ENCODE measurements around the gene KANK4.

Gene KANK4

DNA sequence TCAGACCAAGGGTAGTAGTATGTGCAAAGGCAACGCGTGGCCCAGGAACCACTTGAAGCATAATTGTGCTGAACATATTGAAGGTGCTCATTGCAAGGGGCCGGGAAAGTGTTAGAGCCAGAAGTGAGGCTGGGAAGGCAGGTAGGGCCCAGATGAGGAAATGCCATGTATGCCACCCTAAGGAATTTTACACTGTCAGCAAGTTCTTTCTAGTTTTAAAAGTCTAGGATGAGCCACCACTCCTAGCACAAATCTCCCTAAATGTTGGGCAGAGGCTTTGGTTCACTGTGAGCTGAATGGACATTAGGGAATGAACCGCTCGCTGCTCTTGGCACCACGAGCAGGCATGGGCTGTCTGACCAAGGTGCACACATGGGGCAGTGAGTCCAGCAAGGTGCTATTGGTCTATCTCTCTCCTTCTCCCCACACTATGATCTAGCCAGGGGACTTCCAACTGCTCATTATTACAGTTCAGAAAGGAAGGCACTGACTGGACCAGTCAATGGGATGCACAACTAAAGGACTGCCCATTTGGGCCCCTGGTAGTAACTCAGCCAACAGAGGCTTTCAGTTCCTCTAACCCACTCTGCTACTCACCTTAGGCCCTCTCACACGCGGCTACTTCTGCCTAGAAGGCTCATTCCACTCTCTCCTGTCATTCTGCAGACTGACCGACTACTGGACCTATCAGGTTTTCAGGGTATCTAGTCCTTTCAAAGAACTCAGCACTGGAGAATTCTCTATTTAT lies 2.0 kb downstream of the KANK4 start:
- DNase-seq (ENCODE audit: low read depth, low spot score): no peak
- in situ Hi-C loops (cut with HindIII; ENCODE audit: low sequenced_read_pairs): no loop called here
- no peak overlapping the region for H3K4me3 ChIP-seq (ENCODE audit: low read depth, low read length)
- no peak for TF ChIP-seq CTCF (IDR thresholded peaks at IDR 0.05; ENCODE audit: low read depth, low read length)

- no peak for DNase-seq (ENCODE audit: low read depth, low spot score)
Measured at GRCh38 chr1:62316135-62316534, 3.1 kb downstream of the KANK4 start.

DNA sequence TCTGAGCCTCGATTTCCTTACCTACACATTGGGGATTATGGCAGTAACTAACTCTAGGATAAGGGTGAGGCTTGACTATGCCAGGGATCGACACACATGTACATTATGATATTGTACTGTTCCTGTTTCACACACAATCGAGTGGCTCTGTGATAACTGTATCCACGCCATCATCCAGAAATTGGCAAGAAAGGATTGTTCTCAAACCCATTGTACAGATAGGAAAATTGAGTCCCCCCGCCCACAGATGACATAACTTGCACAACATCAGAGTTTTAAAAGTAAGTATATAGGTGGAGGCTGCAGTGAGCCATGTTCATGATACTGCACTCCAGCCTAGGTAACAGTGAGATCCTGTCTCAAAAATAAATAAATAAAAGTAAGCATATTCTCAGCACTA lies 3.8 kb downstream of the KANK4 start:
- DNase-seq (ENCODE audit: low read depth, low spot score): no peak
- no peak overlapping the region for H3K4me3 ChIP-seq (ENCODE audit: low read depth, low read length)
- no peak for TF ChIP-seq CTCF (IDR thresholded peaks at IDR 0.05; ENCODE audit: low read depth, low read length)
- in situ Hi-C loops (cut with HindIII; ENCODE audit: low sequenced_read_pairs): no loop called here

More at GRCh38 chr1:62316135-62316534, 3.1 kb downstream of the KANK4 start:
- in situ Hi-C loops (cut with HindIII; ENCODE audit: low sequenced_read_pairs): no loop called here
- H3K4me3 ChIP-seq (ENCODE audit: low read depth, low read length): no peak overlapping the region
- no peak for TF ChIP-seq CTCF (IDR thresholded peaks at IDR 0.05; ENCODE audit: low read depth, low read length)

DNA sequence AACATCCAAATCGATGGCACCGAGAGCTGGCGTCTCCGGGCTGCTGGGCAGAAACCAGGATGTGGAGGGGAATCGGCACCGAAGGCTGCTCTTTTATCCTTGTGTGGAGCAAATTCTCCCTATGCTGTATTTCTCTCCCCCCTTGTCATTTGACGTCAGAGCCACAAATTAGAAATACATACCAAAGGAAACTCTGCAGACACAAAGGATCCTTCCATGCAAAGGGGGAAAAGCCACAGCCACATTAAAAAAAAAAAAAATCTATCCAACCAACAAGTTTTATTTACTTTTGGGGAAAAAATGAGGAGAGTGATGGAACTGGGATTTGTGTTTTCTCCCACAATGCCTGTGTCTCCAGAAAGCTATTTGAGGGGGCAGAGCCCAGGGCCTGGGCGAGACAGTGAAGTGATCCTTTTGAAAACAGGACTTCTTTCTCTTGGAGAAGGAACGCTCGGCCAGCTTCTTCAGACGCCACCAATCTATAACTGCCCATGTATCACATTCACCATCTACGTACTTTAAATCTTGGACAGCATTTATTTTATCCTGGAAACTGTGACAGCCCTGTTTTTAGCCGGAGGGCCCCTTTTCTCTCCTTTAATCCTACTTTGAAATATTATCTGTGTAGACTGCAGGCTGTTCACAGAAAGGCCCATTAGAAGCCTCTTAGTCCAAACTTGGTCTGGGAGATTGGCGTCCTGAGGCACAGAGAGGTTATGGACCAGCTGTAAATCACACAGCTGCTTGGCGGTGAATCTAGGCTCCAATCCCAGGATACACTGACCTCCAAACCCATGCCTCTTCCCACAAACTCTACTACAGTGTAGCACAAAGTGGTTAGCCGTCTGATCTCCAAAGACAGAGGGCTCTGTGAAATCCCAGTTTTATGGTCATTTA lies 4.5 kb downstream of the KANK4 start:
- no peak for DNase-seq (ENCODE audit: low read depth, low spot score)
- no peak for TF ChIP-seq CTCF (IDR thresholded peaks at IDR 0.05; ENCODE audit: low read depth, low read length)
- in situ Hi-C loops (cut with HindIII; ENCODE audit: low sequenced_read_pairs): no loop called here
- no peak overlapping the region for H3K4me3 ChIP-seq (ENCODE audit: low read depth, low read length)

DNA sequence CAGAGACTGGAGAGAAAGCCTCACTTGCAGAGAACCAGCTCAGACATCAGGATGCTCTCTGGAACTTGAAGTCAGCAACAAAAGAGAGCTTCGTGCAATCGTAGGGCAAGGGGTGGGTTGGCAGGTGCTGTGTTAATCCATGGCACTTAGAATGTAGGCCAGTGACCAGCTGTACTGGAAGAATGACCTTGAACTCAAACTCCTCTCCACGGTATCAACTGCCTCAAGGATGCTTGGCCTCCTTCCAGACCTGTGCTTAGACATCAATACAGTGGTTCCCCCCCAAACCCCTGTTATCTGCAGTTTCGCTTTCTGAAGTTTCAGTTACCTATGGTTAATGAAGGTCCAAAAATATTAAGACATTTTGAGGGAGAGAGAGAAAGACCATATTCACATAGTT lies 6.5 kb downstream of the KANK4 start:
- TF ChIP-seq CTCF (IDR thresholded peaks at IDR 0.05; ENCODE audit: low read depth, low read length): no peak
- no peak overlapping the region for H3K4me3 ChIP-seq (ENCODE audit: low read depth, low read length)
- in situ Hi-C loops (cut with HindIII; ENCODE audit: low sequenced_read_pairs): no loop called here
- DNase-seq (ENCODE audit: low read depth, low spot score): no peak

GRCh38 chr1:62311473-62311943 lies 7.7 kb downstream of the KANK4 start:
- H3K4me3 ChIP-seq (ENCODE audit: low read depth, low read length): no peak overlapping the region
- TF ChIP-seq CTCF (IDR thresholded peaks at IDR 0.05; ENCODE audit: low read depth, low read length): no peak
- in situ Hi-C loops (cut with HindIII; ENCODE audit: low sequenced_read_pairs): no loop called here
- no peak for DNase-seq (ENCODE audit: low read depth, low spot score)
